GM04503 (cell line): ENCODE results near the gene LMO1.

Source experiments
- DNase-seq: peaks from one replicate; pipeline ENCODE4 v3.0.0-alpha.2; 2012; ENCODE audit warnings: low read depth

Gene LMO1

DNA sequence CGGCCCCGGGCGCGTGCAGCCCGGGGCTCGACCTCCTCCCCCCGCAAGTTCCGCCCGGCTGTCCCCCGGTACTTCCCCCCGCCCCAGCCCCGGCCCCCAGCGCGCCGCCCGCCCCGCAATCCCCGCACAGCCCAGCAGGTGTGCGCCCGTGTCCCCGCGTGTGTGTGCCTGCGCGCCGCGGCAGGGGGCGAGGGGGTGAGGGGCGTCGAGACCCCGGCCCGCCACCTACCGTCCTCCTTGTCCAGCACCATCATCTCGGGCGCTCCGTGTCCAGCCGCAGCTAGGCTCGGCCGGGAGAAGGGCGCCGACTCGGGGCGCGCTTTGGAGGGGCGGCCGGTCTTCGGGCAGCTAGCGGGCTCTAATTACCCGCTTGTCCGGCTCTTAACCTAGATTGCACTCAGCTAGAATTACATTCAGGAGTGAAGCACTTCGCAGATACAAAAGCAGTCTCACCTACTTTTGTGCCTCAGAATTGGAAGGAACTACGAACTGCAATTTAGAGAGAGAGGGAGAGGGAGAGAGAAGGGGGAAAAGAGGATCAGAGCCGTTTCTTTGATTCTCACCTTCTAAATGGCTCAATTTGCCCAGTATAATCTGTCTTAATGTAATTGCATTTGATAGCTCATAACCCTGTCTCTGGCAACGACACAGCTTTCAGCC lies 439 bp downstream of the LMO1 start:
- DNase-seq: no peak

DNA sequence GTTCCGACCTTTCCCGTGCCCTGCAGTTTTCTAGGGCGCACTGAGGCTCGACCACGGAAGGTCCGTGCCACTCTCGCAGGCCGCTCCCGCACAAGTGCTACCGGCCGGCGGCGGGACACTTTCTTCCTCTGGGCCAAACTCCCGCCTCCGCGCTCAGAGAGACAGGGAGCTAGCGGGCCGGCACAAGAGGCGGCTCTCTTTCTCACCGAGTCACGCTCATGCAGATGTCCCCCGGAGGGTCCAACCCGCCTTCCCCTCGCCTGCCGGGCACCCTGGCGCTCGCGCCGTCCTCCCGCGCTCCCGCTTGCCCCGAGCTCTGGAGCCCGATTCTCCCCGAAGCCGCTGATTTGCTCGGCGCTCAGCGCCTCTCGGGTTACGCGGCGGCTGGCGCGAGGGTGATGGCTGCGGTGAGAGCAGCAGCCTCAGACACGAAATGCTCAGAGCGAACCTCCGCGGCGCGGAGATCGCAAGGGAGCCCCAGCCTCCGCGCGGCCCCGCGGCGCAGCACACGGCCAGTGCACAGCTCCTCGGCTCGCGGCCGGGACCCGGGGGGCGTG lies 1.0 kb downstream of the LMO1 start:
- DNase-seq: no peak

DNA sequence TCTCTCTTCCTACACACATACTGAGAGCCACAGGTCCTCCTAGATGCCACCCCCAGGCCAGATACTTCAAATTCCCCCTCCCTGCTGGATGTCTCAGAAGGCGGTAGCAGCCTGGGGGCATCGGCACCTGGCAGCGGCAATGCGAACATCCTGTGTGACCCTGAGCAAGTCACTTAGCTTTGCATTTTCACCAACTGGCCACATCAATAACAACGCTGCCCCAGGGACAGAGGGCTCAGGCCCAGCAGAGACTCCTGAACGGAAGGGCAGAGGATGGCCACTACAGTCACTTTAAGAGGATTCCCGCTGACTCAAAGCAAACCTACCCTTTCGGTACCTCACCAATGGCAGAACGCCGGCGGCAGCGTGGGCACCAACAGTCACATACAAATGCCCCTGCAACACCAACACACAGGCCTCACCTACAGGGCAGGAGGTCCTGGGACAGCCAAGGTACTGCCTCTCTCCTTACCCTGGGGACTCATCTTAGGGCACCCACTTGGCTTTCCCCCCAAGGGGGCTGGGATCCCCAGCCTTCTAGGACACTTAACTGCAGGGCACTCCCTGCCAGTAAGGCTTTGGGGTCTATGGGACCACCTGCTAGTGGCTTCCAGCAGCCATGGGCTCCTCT lies 1.6 kb downstream of the LMO1 start:
- no peak for DNase-seq

DNA sequence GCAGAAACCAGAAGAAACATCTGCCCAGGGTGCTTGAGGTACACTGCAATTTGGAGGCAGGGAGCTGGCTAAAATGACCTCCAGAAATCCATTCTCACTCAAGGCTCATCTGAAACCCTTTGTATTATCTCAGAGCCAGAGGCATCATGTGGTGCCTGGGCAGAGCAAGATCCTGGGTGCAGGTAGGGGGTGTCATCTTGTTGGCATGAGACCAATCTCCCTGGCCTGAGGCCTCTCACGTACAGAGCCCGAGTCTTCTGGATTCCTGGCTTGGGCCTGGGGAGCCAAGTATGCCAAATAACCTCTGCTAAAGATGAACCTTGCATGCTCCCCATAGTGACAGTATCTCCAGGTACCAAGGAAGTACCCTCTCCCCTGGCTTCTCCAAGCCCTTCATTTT lies 2.4 kb downstream of the LMO1 start:
- DNase-seq: no peak

DNA sequence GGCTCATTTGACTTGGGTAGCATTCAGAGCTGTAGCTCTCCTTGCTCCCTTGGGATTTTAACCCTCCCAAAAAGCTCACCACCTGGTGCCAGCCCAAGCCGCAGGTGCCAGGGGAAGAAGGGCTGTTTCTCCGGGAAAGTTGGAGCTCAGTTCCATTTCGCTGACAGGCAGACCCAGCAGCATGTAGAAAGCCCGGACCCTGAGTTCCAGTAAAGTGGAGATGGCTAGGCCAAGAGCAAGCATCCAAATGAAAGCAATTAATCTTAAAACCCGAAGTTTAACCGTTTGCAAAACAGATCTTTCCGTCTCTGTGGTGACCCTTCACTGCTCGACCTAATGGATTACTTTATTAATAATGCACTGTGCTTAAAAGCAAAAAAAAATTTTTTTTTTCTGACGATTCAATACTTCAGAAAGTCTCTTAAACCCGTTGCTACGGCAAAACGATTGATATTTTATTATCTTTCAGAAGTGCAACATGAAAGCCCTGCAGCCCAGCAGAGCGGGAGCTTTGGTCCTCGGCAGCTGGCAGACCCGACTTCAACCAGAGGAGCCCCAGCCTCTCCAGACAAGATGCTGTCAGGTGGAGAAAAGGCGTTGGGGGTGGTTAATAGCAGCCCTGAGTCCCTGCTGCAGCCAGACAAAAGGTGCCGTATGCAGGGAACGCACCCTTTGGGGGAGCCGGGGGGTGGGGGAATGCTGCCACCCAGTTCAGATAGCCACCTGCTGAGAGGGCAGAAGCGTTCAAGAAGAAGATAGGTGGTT lies 3.3 kb downstream of the LMO1 start:
- DNase-seq: no peak

DNA sequence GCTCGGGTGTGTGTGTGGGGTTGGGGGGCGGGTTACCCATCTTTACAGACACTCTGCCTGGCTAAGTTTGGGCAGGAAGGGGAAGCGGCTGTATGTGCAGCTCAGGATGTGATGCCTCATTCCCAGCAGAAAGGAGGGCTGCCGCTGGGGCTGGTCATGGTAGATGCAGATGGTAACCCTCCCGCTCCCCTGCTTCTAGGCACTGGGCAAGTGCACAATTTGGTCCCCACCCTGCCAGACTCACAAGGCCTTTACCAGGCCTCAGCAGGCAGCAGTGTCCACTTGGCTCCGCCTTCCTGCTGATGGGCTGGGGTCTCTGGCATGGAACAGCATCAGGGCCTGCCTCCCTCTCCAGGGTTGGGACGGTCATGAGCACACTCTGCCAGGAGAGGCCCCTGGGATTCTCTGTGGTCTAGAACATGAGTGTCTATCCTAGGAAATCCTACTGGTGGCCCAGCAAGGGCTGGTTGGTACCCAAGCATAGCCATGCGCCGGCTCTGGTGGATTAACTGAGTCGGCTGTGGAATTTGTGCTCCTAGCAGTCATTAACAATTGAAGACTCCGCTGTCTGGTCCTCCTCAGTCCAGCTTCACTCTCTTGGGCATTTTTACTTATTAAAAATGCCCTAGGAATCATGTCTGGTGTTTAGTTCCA lies 4.2 kb downstream of the LMO1 start:
- DNase-seq: no peak

DNA sequence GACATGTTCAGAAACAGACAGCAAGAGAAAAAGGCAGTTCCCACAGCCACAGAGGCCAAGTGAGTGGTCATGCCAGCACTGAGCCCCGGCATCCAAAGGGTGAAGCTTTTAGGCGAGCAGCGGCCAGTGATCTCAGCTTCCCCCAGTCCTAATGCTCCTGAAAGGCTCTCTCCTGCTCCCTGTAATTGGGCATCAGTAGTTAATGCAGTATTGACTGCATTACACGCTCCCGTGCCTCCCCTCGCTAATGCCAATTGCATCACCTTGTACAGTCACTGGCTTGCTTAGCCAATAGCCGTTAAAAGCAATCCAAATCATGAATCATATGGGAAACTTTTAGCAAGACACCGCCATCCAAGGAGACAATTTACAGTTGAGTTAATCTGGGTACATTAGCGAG lies 4.9 kb downstream of the LMO1 start:
- no peak for DNase-seq

DNA sequence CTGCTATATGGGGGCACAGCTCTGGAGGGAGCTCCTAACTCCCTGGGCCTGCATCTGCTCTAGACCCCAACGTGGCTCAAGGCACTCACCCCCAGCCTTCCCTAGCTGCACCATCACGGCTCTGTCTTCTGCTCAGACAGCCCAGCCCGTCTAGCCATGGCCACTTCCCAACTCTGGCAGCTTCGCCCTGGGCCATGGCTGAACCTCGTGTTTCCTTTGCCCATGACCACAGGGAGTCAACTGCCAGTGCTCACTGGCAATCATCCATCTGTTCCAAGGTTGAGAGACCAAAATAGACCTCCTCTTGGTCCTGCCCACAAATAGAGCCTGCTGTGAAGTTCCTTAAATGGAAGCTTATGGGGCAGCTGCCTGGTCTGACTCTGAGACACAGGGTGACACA lies 5.4 kb downstream of the LMO1 start:
- DNase-seq: no peak

DNA sequence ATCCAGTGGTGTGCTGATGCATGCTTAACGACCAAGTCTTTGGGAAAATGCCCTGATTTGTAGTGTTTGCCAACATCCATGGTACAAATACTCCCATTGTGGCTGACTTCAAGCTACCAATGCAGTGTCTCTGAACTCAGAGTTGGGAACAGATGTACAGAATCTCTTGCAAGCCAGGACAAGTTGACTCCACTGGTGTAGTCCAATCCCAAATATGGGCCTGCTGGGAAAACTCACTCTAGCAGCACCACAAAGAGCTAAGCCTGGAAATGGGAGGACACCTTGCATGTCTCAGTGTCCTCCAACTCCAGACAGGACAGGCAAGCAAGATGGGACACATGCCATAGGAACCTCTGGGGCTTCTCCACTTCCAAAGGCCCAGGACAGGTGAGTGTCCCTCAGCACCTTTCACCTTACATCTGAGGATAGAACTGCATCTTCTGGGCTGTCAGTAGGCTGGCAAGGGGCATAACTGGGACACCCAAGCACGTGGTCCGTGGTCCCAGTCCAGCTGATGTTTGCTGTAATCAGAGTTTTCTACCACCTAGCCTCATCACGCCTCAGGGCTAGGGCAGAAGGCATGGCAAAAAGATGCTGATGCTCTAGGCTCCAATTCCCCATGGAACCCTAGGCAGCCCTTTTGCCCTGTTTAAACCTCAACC lies 6.5 kb downstream of the LMO1 start:
- no peak for DNase-seq

DNA sequence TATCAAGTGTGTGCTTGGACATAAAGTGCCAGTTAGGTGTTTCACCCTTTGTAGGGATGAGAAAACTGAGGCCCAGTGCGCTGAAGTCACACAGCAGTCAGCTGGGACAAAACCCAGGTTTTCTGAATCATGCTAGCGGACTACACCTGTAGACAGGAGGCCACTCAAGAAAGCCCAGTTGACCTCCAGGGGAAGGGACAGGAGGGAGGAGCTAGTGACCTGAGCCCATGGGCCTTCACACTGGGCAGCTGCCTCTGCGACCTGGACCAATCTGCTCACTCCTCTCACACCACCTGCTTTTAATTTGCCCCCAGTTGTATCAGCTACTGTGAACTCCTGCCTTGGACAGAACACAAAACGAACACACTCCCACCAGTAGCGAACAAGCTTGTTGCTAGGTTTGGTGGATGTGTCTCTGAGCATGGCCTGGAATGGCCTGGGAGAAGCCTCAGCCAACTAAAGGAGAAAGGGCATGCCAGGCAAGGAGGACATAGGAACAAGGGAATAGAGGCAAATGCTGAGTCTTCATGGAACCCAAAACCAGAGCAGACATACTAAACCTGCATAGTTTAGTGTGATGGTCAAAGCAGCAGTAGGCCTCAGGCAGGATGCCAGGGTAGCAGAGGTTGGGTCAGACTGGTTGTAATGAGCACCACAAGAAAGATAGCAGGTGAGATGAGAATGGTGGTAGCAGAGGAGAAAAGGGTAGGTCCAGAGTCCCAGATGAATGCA lies 7.2 kb downstream of the LMO1 start:
- no peak for DNase-seq

DNA sequence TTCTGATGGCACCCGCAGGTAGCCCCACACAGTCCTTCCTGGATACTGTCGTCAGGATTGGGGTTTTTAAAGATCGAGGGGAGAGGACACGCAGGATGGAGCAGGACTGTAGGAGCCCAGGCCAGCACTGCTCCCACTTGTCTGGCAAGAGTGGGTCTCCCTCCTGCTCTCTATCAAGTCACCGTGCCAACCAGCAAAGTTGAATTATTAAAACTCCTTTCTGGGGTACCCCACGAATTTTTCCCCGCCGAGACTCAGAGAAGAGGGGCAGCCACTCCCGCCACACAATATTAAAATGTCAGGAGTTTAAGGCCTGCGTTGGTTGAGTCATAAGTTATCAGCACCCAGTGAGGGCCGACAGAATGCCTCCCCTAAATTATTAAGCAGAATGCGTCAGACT lies 10.1 kb downstream of the LMO1 start:
- no peak for DNase-seq

DNA sequence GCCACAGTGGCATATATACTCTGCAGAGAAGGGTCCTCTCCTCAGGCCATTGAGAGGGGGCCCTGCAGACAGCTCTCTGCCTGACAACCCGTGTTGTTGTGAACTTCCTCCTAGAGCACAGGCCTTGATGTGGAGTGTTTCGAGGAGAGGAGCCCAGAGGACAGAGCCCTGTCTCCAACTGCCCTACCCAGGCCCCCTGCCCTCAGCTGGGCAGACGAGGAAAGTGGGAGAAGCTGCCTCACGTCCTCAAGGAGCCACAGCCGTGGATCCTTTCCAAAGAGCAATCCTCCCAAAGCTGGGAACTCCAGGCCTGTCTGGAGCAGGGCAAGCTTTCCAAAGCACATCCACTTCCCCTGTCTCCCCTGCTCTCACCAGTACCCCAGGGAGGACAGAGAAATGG lies 10.7 kb downstream of the LMO1 start:
- no peak for DNase-seq

DNA sequence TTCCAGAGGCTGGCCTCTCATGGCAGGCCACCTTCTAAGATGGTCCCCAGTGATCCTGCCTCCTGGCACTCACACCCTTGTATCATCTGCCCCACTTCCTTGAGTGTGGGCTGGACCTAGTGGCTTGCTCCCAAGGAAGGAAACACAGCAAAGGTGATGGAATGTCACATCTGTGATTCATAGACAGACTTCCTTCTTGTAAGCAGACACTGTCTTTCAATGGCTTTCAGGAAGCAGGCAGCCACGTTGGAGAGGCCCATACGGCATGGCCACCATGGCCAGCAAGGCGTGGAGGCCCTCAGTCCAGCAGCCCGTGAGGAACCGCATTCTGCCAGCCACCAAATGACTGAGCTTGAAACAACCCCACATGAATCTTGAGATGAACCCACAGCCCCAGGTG lies 11.3 kb downstream of the LMO1 start:
- no peak for DNase-seq

DNA sequence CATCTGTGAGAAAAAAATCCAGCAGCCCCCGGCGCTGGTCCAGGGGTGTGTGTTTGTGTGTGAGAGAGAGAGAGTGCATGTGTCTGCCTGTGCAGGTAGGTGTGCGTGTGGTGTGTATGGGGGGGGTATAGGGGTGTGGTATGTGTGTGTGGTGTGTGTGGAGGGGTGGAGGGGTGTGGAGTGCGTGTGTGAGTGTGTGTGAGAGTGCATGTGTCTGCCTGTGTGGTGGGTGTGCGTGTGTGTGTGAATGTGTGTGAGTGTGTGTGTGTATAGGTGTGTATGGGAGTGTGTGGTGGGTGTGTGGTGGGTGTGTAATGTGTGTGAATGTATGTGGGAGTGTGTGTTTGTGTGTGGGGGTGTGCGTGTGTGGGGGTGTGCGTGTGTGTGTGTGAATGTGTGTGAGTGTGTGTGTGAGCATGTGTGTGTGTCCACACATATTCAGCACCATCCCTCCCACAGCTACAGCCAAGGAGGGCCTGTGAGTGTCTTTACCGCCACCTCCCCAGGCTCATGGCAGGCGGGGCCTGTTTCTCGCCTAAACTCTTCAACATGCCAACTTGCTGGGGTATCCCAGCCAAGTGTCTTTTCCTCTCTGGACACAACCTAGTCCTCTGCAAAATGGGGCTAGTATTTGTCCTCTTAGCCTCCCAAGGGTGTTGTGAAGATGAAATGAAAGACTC lies 11.9 kb downstream of the LMO1 start:
- DNase-seq: no peak

DNA sequence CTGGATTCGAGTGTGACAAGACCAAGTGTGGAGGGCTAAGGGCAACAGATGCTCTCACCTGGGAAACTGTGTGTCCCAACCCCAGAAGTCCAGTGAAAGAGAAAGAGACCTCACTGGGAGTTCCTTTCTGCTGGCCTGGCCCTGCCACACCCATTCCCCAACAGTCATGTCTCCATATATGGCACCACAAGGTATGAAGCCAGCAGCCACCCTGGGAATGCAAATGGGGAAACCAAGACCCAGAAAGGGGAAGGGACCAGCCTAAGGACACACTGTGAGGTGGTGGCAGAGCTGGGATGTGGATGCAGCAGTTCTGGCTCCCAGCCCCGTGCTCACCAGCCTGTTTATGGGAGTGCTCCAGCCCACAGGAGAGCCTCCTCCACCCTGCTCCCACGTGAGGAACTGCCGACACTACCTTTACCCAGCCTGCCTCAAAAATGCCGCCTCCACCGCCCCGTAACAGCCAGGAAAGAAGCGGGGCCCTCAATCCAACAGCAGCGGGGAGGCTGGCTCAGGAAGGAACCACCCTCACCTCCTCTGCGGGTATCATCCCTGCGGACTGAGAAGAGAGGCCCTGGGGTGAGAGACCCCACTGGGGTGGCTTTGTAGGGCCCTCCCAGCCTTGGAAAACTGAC lies 12.6 kb downstream of the LMO1 start:
- no peak for DNase-seq

DNA sequence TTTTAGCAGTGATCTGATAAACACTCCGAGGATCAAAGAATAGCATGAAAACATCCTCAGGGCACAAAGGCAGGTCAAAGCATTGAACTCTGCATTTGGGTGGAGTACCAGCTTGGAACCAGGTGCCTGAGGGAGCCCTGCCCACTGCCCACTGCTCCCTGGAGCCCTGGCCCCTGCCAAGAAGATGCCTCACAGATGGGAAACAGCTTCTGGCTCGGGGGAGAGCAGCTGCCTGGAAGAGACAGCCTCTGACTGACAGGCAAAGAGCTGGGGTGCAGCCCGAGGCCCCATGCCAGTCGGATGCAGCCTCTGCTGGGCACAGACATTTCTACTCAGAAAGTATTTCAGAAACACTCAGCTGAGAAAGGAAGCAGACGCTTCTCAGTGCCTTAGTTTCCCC lies 13.2 kb downstream of the LMO1 start:
- DNase-seq: no peak

DNA sequence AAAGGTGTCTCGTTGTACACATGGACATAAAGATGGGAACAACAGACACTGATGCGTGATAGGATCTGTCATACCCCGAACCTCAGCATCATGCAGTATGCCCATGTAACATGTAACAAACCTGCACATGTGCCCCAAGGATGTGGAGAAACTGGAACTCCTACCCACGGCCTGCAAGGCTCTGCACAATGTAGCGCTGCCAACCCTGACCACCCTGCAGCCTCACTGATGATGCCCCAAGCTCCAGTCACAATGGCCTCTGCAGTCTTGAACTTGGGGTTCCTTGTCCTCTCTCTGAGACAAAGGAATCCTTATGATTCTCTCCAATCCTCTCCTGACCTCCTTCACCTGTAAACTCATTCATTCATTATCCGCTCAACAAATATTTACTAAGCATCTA lies 14.2 kb downstream of the LMO1 start:
- no peak for DNase-seq

DNA sequence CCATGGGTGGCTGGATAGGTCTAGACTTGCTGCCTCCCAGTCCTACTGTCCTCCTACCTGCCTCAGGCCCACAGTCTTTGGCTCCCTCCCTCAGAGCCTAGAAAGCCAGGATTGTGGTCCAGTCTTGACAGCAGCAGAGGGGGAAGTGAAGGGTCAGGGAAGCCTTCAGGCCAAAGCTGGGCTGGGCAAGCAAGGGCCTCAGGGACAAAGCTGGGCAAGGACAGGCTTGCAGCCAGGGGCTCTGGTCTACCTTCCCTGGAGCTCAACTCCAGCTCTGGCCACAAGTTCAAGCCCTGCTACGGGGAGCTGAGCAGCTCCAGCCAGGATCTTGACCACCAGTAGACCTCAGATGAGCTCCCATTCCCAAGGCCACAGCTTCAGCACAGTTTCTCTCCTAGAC lies 14.9 kb downstream of the LMO1 start:
- DNase-seq: no peak

DNA sequence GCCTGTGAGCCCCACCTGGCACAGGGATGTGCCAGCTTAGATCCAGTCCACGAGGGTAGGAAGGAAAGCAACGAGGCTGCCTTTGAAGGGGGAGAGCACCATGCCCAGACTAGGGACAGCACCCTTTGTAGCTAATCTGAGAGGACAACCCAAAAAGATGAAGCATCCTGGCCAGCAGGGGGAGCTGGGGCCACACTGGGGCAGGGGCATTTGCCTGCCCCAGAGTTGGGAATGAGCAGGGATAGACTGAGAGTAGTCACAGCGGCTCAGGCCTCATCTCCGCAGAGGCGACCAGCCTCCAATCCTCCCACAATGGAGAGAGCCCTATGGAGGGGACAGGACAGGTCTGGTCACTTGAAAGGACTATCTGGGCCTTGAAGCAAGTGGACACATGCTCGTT lies 16.4 kb downstream of the LMO1 start:
- DNase-seq: no peak

DNA sequence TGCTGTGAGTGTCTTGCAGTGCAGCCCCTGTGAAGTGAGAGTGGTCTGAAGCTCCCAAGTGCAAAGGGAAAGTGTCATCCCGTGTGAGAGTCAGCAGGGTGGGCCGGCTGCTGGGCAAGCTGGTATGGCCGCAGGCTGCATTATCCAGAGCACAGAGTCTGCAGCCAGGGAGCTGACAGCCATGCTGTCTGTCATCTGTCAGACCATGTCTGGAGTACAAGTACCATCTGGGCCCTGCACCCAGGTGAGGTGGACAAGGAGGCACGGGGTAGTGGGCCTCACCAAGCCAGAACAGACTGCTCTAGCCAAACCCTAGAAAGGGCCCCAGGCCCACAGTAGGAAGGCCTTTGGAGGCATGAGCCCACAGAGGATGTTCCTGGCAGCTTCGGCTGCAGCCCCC lies 20.2 kb downstream of the LMO1 start:
- no peak for DNase-seq
